ENCODE measurements around the gene PRR5. TPM values are rescaled to one million over a fixed set of nuclear protein-coding genes. Genes with fewer than 3 reads are reported as not detected.

Gene PRR5
- total and polyA plus RNA-seq, 2 of the 13 experiments (the other 11 are each of a cell fraction or from before 2014, with no cell fraction given): 11.6 to 27.5 TPM

GRCh38 chr22:44711690-44712555 is 9.9 kb downstream of the PRR5 start:
- in situ Hi-C loops (cut with HindIII; ENCODE audit: extremely low pct_ligation_motif_present, low pct_unique_long_range_greater_than_20kb): no loop called here
- ATAC-seq: no peak; the same call in 1 of the 3 replicates
- TF ChIP-seq ZSCAN5A (CRISPR knock-in tag; IDR thresholded peaks at IDR 0.05; ENCODE audit: borderline replicate concordance) (no peak), ZNF468 (CRISPR knock-in tag; IDR thresholded peaks at IDR 0.05) (no peak), NFRKB (IDR thresholded peaks at IDR 0.05) (no peak), HDAC1 (CRISPR knock-in tag; IDR thresholded peaks at IDR 0.05) (no peak), ZNF224 (CRISPR knock-in tag; IDR thresholded peaks at IDR 0.05) (no peak), ZBTB3 (CRISPR knock-in tag; IDR thresholded peaks at IDR 0.05; ENCODE audit: borderline replicate concordance, low read depth) (no peak), AHDC1 (CRISPR knock-in tag; IDR thresholded peaks at IDR 0.05; ENCODE audit: borderline replicate concordance) (no peak), ZNF792 (CRISPR knock-in tag; IDR thresholded peaks at IDR 0.05) (no peak), GATAD1 (CRISPR knock-in tag; IDR thresholded peaks at IDR 0.05) (no peak), ARNT (IDR thresholded peaks at IDR 0.05) (no peak), HMG20B (CRISPR knock-in tag; conservative IDR thresholded peaks at IDR 0.05) (no peak), ZUFSP (CRISPR knock-in tag; IDR thresholded peaks at IDR 0.05; ENCODE audit: borderline replicate concordance) (no peak), ZFP36 (IDR thresholded peaks at IDR 0.05; ENCODE audit: borderline replicate concordance, low read depth, low read length, partially characterized antibody) (no peak), DBP (CRISPR knock-in tag; IDR thresholded peaks at IDR 0.05; ENCODE audit: not compliant biosample characterization) (no peak)

More at GRCh38 chr22:44711690-44712555, 9.9 kb downstream of the PRR5 start:
- WGBS (ENCODE audit: low lambda C conversion rate): 92% methylated on average over 18 of the region's 23 CpGs
- intact Hi-C loops (cut with micrococcal nuclease; ENCODE audit: unreplicated experiment): no loop called here
- Histone ChIP-seq H3K4me3 (replicated peaks in 1 of 3; ENCODE audit: insufficient read depth in 1 of 3, low read depth in 2 of 3, low read length in 3 of 3) (no peak overlapping the region), H3K36me3 (replicated peaks in 1 of 2; ENCODE audit: control insufficient read depth in 1 of 2, insufficient read depth in 2 of 2, low read length in 2 of 2) (peaks cover 2 to 18% of the 10 kb centered on the region in 2 experiments; a peak in 4 of 5 replicates), H3K4me1 (ENCODE audit: insufficient read depth, low read length) (peaks cover 35% of the 10 kb centered on the region), H3K79me2 (ENCODE audit: insufficient read depth, low read length) (peaks cover 4% of the 10 kb centered on the region), H2AFZ (ENCODE audit: low read length) (no peak overlapping the region), H3K27ac (ENCODE audit: extremely low read length, insufficient read depth, low read length) (no peak overlapping the region), H3K9me3 (ENCODE audit: low read length) (no peaks in the 10 kb centered on the region), H3K4me2 (ENCODE audit: low read depth, low read length) (no peak overlapping the region), H4K20me1 (ENCODE audit: insufficient read depth, low read length) (peaks cover 5% of the 10 kb centered on the region; the same call in 1 of the 2 replicates), H3K27me3 (ENCODE audit: control insufficient read depth in 1 of 2, insufficient read depth in 2 of 2, low read length in 2 of 2) (no peaks in the 10 kb centered on the region), H3K9ac (ENCODE audit: insufficient read depth, low read depth, low read length) (no peak overlapping the region)
- no TSS peak for BruUV-seq (replicated peaks)
- FAIRE-seq (no peak), DNase-seq (ENCODE audit: low spot score) (no peak)
- ChIA-PET CTCF (ENCODE audit: low intra/inter-chr PET ratio, low total read pairs) (no interaction called here), POLR2A (interaction anchor here (0.8 kb wide), 1 partner anchor 10 kb away, joined by 3 read pairs; the partner anchor contains the start of gene PRR5)
